ENCODE results near the gene VAC14.
A peak's percentile ranks its signal among the peaks of the same experiment; 100 is the strongest.

Gene VAC14

DNA sequence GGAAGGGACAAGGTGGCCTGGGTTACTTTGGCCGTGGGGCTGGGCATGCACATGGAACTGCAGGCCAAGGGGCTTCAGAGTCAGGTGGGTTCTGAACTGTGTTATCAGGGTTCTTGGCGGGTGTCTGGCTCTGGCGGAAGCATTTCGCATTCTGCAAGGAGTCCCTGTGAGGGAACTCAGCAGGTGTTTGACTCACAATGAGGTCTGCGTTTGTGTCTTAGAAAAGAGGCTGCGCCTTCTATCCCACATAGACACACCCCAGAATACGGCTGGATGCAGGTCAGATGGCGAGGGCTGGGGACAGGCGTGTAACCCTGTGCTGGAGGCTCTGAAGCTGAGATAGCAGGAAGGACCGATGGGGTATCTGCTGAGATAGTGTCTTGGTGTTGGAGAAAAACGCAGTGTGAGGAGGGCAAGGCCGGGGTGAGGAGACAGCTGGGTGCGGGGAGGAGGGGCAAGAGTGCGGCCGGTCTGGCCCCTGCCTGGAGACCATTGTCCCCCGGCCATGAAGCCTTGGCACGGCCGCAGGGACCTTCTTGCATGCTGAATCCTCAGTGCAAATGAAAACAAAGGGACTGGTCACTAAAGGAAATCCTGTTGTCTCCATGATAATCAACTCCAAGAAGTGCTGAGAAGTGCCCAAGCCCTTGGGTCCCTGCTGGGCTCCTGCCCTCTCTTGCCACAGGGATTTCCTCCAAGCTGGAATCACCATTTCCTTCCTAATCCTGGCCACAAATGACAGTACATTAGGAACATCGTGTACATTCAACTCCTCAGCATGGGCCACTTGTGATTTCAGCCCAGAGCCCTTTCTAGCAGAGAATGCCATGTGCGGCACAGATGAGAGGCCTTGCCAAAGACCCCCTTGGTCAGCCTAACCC lies 92.4 kb downstream of the VAC14 start:
- DNase-seq (ENCODE audit: low read depth, low spot score): no peak

DNA sequence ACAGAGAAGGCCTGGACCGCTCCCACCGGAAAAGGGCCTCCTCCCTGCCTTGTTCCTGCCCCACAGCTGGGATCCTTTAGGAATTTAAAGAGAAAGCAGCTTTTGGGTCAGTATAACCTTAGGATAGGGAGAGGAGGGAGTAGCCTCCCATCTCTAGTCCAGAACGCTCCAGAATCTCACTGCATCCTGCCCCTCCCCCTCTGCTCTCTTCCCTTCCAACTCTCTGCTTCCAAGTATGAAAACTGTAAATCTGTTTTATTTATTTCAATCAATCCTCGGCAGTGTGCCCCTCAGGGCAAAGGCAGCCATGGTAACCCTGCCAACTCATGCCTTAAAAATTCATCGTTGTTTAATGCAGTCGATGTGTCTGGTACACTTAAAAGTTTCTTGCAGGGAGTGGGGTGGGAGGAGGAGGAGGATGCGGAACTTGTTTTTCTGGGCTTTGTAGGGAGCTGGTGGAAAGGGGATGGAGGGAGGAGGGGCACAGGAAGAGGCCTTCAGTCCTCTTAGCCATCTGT lies 94.0 kb downstream of the VAC14 start:
- DNase-seq (ENCODE audit: low read depth, low spot score): no peak

DNA sequence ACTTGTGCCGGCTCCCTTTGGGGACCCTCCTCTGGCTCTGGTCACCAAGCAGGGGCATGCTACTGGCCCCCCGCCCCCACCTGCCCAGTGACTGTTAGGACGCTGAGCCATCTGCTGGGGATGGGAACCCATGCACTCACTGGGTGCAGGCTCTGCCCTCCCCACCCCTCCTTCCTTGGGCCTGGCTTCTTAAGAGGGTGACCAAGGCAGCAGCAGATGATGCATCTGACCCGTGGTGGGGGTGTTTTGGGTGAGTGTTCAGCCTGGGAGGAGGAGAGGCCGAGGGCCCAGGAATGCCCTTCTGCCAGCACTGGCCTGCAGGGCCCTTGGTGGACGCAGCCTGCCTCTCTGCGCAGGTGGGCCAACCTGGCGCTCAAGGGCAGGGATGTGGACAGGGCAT lies 95.9 kb downstream of the VAC14 start:
- DNase-seq (ENCODE audit: low read depth, low spot score): no peak

DNA sequence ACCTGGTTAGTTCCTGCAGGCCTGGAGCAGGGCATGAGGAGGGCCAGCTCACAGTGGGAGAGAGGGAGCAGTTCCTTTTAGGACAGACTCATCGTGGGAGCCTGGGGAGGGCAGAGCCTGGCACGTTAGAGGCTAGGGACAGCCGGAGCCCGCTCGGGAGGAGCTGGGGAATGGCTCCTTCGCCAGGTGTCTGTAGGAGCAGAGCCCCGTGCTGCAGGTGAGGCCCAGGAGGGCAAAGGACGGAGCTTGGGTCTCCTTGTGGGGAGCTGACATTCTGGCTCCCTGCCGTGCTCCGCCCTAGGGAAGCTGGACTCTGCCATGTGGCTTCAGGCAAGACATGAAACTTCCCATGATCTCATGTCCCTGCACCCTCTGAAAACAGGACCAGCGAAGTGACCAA lies 96.4 kb downstream of the VAC14 start:
- DNase-seq (ENCODE audit: low read depth, low spot score): no peak

DNA sequence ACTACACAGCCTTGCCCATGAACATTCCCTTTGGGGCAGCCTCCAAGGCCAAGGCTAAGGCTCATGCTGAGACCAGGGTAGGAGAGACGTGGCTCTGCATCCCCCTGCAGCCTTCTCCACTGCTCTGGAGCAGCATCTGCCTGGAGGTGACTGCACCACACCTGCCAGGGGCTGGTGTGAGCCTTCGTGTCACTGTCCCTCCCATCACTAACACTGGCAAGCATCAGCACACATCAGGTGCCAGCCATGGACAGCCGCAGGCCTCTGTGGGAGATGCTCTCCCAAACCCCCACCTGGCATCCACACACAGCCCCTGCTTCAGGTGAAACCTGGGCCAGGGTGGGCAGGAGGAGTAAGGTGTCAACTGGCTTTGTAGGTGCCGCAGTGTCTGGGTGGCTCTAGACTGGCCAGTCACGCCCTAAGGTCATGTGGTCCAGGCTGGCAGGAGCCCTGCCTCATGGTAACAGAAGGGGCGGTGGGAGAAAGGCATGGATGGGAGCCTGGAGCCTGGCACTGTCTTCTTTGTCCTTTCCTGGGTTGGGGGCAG lies 97.0 kb downstream of the VAC14 start:
- DNase-seq (ENCODE audit: low read depth, low spot score): no peak

DNA sequence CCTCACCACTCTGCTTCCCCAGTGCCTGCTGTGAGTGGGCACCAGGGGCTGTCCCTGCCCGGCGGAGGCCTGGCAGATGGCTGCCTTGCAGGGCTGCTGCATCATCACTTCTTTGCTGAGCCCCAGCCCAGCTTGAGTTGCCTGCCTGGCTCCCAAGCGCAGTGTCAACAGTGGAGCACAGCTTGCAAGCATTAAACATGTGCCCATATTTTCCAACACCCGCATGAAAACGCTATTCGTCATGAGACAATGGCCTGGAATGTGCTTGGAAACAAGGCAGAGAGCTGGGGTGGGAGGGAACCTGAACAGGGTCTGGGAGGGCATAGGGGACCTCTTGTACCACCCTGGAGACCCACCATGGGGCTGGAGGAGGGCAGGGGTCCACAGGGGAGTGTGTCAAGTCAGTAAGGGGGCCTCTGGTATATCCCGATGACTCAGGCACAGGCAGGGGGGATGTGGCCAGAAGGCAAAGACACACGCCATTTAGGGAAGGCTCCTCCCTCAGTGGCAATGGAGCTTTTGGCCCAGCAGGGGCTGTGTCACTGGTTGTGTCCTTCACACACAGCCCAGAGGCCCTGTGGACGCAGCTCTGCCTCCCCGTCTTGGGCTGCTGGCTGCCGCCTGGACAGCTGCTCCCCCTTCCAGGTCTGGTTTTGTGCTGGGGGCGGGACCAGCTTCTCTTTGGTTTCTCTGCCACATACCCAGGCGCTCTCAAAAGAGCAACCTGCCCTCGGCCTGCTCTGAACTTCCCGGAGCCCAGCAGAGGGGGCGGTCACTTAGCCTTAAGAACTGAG lies 97.7 kb downstream of the VAC14 start:
- no peak for DNase-seq (ENCODE audit: low read depth, low spot score)

DNA sequence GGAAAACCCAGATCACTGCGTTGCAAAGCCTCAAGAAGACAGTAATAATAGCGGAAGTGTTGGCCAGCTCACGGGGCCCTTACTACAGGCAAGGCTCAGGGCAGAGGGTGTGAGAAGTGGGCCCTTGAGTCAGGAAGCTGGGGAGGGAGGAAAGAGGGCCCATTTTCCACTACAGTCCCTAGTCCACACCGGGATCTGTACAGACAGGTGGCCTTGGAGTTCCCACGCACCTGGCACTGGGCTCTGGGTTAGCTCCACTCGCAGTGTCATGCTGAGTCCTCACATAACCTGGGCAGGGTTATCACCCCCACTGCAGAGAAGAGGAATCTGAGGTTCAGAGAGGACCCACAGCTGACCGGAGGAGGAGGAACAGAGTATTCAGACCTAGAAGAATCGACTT lies 98.3 kb downstream of the VAC14 start:
- DNase-seq (ENCODE audit: low read depth, low spot score): no peak

DNA sequence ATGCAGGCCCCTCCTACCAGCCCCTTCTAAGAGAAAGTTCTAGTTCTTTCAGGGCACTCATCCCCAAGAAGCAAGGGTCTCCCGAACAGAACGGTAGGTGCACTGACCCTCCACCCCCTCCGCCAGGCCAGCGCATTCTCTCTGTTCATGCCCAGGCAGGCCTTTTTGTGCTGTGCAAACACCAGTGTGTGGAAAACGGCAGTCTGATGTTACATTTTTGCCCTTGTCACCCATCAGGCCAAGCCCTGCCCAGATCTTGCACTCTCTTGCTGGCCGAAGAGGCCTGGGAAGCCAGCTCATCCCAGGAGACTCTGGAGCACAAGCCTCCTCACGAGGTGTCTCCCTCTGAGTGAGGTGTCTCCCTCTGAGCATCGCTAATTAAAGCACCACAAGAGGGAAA lies 99.0 kb downstream of the VAC14 start:
- no peak for DNase-seq (ENCODE audit: low read depth, low spot score)

DNA sequence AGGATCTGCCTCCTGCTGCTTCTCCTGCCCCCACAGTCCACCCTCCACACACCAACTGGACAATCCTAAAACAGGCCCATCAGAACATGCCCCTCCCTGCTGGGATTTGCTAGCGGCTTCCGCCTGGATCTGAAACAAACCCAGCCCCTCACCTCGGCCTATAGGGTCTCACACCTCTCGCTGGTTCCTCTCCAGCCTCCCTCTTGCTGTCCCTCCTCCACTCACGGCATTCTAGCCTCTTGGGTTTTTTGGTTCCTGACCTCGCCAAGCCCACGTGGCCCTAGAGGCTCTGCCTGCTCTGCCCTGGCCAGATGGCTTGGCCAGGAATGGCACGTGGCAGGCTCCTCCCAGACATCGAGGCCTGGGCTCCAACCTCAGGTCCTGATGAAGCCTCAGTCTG lies 99.4 kb downstream of the VAC14 start:
- DNase-seq (ENCODE audit: low read depth, low spot score): no peak

DNA sequence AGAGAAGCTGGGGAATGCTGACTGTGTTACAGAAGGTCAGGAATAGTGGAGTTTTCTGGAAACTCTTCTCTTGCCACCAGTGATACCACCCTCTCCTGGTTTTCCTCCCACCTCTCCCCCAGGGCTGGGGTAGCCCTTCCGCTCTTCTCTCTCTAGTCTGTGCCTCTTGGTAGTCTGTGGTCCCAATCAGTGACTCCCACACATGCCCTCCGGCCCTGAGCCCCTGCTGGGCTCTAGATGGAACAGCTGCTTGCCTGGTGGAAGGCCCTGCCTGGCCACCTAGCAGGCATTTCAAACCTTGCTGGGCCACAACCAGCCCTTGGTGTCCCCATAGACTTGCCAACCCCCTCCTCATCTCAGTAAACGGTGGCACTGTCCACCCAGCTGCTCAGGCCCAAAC lies 99.9 kb downstream of the VAC14 start:
- DNase-seq (ENCODE audit: low read depth, low spot score): no peak

DNA sequence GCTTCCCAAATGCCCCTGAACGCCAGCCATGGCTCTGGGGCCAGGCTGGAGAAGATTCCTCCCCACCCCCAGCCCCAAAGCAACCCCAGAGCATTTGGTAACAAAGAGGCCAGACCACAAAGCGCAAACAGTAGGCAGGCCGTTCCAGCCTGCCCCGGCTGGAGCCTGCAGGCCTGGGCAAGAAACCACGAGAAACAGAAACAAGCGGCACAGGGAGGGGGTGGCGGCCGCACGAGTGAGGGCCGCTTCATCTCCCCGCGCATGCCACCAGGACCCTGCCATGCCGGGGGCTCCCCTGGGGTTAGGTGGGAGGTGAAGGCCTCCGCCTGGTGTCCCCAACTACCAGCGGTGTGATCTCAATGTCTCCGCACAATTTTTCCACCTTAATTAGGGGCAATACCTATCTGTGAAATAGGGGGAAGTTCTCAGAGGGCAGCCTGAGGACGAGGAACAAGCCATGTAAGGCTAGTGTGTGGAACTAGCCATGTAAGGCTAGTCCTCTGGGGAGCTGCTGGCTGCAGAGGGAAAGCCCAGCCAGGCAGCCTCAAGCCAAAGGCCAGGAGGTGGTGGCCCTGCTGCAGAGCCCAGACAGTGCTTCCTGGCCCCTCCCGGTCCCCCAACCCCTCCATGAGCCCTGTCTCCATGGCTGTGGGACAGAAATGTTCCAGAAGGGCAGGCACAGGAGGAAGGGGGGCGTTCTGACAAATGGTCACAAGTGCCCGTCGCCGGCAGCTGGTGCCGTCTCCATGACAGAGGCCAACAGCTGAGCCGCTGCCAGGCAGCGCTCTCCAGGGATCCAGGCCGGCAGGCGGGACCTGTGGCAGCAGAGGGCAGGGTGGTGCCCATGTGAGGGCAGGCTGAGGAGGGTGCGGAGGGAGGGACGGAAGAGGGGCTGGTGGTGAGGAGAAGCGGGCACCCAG lies 100.6 kb downstream of the VAC14 start:
- no peak for DNase-seq (ENCODE audit: low read depth, low spot score)

DNA sequence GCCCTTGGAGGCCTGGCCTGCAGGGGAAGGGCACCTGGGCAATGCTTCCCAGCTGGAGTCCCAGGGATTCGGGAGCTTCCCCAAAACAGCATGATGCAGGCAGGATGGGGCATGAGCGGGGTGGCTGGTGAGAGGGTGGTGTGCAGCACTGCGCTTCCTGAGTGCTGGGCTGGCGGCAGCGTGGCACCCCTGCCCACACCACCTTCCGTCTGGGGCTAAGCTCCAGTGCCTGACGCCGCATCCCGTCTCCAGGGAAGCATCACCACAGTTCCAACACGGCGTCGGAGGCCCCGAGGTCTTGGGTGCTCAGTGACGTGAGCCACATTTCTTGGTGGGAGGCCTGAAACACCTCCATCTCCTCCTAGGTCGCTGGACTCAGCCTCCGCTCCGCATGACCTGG lies 101.3 kb downstream of the VAC14 start:
- DNase-seq (ENCODE audit: low read depth, low spot score): no peak

DNA sequence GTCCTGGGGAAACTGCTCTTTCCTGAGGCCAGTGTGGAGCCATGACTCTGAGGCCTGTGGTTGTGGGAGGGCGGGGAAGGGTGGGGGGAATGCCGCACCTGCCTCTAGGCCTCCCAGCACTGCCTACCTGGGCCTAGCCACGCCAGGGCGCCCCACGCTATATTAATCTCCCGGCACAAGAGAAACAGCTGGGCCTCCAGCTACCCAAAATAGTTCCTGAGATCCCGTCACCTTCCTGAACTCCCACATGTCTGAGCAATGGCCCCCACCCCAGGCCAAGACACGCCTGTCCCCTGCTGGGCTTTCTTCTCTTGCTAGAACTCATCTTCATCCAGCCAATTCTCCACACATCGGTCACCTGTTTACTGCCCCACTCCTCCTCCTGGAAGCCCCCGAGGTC lies 102.1 kb downstream of the VAC14 start:
- no peak for DNase-seq (ENCODE audit: low read depth, low spot score)

DNA sequence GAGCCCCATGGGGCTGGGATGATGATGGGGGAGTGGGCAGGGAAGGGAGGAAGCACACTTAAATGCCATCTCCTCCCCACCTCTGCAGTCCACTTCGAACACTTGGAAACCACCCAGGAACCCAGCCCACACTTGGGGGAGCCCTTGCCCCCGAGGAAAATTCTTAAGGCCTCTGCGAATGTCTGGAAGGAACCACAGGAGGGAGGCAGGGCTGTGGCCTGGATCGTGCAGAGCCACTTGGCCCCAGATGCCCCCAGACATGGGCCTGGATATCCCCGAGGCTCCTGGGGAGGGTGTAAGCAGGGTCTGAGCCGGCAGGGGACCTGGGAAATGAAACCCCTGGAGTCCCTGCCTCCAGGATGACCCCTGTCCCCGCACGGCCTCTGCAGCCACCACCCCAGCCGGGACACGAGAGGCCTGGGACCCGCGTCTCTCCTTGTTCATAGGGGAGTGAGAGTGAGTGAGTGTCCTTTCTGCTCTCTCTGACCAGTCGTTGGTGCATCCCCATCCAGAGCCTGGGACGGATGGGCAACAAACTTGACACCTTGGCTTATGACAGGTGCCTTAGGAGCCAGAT lies 103.3 kb downstream of the VAC14 start:
- DNase-seq (ENCODE audit: low read depth, low spot score): no peak

DNA sequence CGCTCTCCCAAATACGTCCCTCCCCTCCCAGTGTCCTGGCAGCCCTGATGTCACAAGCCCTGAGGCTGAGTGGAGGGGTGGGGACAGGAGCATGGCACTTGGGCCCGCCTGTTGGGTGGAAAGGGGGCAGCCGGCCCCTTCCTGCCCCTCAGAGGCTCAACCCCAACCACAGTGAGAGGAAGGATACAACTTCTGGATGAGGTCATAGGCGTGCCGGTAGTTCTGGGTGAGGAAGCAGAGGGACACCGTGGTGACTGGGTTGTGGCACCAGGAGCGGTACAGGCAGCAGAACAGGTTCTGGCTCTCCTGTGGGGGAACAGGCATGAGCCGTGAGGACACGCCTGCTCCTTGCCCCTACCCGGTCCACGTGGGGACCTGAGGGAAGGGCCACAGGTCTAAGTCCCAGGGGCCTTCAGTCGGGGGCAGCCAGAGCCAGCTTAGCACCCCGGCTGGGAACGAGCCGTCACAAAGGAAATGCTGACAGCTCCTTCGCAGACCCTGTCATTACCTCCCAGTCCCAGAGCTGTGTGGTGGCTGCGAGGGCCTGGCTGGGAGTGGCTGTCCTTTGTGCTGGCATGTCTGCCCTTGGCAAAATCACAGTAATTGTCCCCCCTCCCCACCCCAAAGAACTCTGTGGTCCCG lies 103.9 kb downstream of the VAC14 start:
- no peak for DNase-seq (ENCODE audit: low read depth, low spot score)

DNA sequence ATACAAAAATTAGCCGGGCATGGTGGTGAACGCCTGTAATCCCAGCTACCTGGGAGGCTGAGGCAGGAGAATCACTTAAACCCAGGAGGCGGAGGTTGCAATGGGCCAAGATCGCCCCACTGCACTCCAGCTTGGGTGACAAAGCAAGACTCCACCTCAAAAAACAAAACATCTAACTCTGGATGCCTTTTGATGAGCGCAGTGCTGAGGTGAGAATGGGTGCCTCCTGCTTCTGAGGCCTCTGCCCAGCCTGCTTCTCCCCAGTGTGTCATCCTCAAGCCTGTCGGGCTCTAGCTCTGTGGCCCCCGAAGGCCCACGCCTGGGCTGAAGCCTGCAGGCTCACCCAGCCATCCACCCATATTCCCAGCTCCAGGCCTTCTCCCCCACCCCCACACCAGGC lies 104.6 kb downstream of the VAC14 start:
- no peak for DNase-seq (ENCODE audit: low read depth, low spot score)

DNA sequence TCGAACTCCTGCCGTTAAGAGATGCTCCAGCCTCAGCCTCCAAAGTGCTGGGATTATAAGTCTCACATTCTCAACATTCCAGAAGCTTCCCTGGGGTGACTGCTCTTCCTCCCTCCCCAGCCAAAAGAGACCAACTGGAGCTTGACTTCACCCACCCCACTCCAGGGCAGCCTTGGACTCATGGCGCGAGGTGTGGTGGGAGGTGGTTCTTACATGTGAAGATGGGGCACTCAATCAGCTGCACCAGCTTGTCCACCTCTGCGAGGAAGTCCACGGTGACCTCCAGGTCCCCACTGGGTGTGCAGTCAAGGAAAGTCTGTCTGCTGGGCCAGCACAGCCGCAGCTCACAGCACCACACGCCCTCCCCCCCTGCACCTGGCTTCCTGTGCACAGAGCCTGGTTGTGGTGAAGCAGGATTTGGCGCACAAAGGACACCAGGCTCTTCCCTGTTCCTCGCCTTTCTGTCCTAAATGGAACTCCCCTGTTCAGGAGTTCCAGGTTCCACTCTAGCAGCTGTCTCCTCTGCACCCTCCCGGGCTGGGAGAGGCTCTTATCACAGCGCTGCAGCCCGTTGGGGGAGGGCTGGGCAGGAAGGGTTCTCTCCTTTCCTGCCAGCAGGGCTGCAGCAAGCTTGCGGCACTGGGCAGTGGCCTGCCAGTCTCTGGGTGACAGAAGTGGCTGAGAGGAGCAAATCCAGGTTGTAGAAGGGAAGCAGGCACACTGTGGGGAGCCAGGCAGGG lies 105.5 kb downstream of the VAC14 start:
- no peak for DNase-seq (ENCODE audit: low read depth, low spot score)

DNA sequence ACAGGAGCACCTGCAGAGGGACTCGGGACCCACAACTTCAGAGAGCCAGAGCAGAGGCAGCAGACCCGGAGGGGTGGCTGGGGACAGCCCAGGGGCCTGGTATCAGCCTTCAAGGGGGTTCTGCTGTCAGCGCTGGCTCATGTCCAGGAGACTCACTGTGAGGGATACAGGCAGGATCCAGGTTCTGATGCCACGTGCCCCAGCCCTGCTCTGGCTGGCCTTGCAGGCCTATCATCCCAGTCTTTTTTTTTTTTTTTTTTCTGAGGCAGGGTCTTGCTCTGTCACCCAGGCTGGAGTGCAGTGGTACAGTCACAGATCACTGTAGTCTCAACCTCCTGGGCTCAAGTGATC lies 106.1 kb downstream of the VAC14 start:
- no peak for DNase-seq (ENCODE audit: low read depth, low spot score)

DNA sequence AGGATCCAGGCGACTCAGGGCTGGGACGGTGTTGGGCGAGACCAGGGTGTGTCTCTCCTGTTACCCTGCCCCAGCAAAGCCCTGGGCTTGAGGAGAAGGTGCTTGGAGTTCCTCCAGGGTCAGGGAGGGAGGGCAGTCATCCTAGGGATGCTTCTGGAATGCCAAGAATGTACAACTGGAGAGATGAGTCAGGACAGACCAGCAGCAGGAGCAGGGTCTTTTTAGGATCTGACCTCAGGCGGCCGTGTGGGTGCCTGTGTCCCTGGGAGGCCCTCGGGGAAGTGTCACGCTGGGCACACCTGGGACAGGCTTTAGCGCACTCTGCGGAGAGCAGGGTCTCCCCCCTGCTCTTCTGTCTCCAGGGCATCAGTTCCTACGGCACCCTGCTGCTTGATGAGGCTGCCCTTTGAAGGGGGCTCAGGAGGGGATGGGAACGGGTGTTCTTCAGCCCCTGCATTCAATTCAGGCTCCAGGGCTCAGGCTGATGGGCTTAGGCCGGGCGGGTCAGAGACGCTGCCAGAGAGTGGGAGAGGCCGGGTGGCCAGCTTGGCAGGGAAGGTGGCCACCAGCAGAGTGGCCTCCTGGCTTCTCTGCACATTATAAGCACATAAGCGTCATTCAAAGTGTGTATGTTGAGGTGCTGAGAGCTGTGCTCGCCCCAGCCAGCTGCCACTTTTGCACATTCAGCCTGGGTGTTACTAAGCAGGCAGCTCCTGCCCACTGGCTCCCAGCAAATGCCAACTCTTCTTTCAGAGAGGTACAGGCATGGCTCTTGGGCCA lies 106.7 kb downstream of the VAC14 start:
- DNase-seq (ENCODE audit: low read depth, low spot score): peak; percentile 77
